GM10248 (cell line): ENCODE results near the gene SPATS2L.

ENCODE experiments used
- CTCF ChIA-PET: fragments of 300-600 bp; sonication (Branson Sonifier 250); formaldehyde crosslinking; extraction: SDS; loops from one replicate; lab custom pipeline; 2021; ENCODE audit warnings: antibody characterized with exemption; lab: Yijun Ruan, JAX
- POLR2A ChIA-PET: fragments of 350-650 bp; sonication (Branson Sonifier 250); formaldehyde crosslinking; extraction: SDS; loops from one replicate; lab custom pipeline; 2020; ENCODE audit warnings: antibody characterized with exemption; lab: Yijun Ruan, JAX
- DNase-seq: peaks from one replicate; pipeline ENCODE4 v3.0.0; 2012; ENCODE audit errors: extremely low spot score
- CTCF ChIP-seq: IDR thresholded peaks from 2 replicates; pipeline ENCODE4 v1.5.1; 2012; ENCODE audit warnings: mild to moderate bottlenecking, low read depth; ENCODE audit errors: extremely low read depth, missing control alignments, control extremely low read depth

SPATS2L gene

GRCh38 chr2:200354833-200355751, 48.6 kb downstream of the SPATS2L start:
- POLR2A ChIA-PET, result no interaction called here
- DNase-seq, result no peak
- no peak for TF ChIP-seq CTCF
- CTCF ChIA-PET, result interaction anchor here (0.8 to 2.2 kb wide), 2 partner anchors 8 to 11 kb away, joined by 3 to 8 read pairs; no protein-coding TSS in a partner anchor

- CTCF ChIA-PET, result no interaction called here
- no peak for TF ChIP-seq CTCF
- DNase-seq, result no peak
- POLR2A ChIA-PET, result no interaction called here
Measured at GRCh38 chr2:200356321-200356720, 49.8 kb downstream of the SPATS2L start.

- DNase-seq, result no peak
- CTCF ChIA-PET, result interaction anchor here (1.0 kb wide), 1 partner anchor 49 kb away, joined by 3 read pairs; no protein-coding TSS in a partner anchor
- POLR2A ChIA-PET, result no interaction called here
Measured at GRCh38 chr2:200356857-200357384, 50.4 kb downstream of the SPATS2L start.

GRCh38 chr2:200357845-200358244, 51.4 kb downstream of the SPATS2L start:
- POLR2A ChIA-PET, result no interaction called here
- TF ChIP-seq CTCF, result no peak
- CTCF ChIA-PET, result interaction anchor here (1.0 kb wide), 1 partner anchor 48 kb away, joined by 3 read pairs; no protein-coding TSS in a partner anchor
- no peak for DNase-seq

More at GRCh38 chr2:200356857-200357384, 50.4 kb downstream of the SPATS2L start:
- TF ChIP-seq CTCF, result no peak

GRCh38 chr2:200359552-200359951, 53.1 kb downstream of the SPATS2L start:
- CTCF ChIA-PET, result interaction anchor here (0.8 to 2.6 kb wide), 5 partner anchors 9 to 29 kb away, joined by 3 to 10 read pairs (median 3); no protein-coding TSS in a partner anchor
- POLR2A ChIA-PET, result no interaction called here
- DNase-seq, result no peak
- no peak for TF ChIP-seq CTCF

GRCh38 chr2:200360364-200360763, 53.9 kb downstream of the SPATS2L start:
- no peak for TF ChIP-seq CTCF
- POLR2A ChIA-PET, result no interaction called here
- CTCF ChIA-PET, result interaction anchor here (0.5 to 2.6 kb wide), 7 partner anchors 9 to 55 kb away, joined by 3 to 10 read pairs (median 3); no protein-coding TSS in a partner anchor
- no peak for DNase-seq
